Suppressor macrophage (primary cell): ENCODE measurements around the gene GRIK4.
A peak's percentile ranks its signal among the peaks of the same experiment; 100 is the strongest.
"Not testable (repeated sequence)": the region's sequence is repeated elsewhere in the genome, so short reads cannot be mapped to it uniquely, and the experiment has no call there.

Source experiments
- DNase-seq, 4 experiments: peaks; one replicate each; pipeline ENCODE4 v3.0.0-alpha.2; 2020 to 2022

Gene GRIK4

GRCh38 chr11:121012091-121012490 lies 500.5 kb downstream of the GRIK4 start:
- no peak for DNase-seq

GRCh38 chr11:121018746-121019145 lies 507.2 kb downstream of the GRIK4 start:
- DNase-seq, result no peak

DNA sequence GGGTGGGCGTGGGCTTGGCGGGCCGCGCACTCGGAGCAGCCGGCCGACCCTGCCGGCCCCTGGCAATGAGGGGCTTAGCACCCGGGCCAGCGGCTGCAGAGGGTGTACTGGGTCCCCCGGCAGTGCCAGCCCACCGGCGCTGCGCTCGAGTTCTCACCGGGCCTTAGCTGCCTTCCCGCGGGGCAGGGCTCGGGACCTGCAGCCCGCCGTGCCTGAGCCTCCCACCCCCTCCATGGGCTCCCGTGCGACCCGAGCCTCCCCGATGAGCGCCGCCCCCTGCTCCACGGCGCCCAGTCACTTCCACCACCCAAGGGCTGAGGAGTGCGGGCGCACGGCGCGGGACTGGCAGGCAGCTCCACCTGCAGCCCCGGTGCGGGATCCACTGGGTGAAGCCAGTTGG lies 510.2 kb downstream of the GRIK4 start:
- not testable (repeated sequence) for DNase-seq

DNA sequence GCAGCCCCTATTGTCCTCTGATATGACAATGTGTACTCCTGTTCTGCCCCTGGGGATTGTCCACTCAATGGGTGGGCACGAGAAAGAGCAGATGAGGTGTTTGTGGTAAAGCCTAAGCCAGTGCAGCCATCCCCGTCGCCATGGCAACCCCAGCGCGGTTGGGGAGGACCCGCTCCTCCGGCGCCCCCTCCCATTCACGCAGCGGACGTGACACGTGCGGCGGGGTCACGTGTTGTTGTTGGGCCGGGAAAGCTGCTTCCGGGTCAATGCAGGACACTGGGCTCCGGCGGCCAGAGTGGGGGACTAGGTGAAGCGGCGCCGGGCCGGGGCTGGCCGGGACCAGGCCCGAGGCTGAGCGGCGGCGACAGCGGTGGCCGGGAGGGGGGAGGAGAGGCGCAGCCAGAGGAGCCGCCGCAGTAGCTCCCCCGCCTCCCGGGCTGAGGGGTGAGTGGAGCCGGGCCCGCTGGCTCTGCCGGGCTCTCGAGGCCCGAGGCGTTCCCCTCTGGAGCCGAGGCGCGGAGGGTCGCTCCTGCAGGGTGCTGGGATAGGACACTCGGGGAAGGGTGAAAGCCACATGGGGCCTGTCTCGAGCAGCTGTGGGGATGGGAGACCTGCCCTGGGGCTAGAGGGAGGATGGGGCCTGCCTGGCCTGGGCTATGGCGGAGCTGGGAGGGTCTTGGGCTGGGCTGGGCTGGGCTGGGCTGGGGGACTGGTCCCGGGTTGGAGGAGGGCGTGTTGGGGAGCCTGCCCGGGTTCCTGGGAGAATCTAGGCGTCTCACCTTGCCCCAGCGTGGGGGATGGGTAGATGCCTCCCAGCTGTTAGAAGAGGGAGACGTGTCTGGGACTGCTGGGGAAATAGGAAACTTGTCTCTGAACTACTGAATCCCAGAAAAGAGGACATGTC lies 512.6 kb downstream of the GRIK4 start, which contains the start of gene TBCEL:
TSS of gene TBCEL (plus strand) at position 255 of the 904 bp plus-strand sequence. CDS start 21,589 bp downstream, outside the sequence.
- DNase-seq, result peak; percentile 74 to 88 (median 82)

- peak in 3 of 4 experiments; percentile 5 to 17 (median 16) for DNase-seq
These were observed 513.4 kb downstream of the GRIK4 start for GRCh38 chr11:121024989-121025388.

DNA sequence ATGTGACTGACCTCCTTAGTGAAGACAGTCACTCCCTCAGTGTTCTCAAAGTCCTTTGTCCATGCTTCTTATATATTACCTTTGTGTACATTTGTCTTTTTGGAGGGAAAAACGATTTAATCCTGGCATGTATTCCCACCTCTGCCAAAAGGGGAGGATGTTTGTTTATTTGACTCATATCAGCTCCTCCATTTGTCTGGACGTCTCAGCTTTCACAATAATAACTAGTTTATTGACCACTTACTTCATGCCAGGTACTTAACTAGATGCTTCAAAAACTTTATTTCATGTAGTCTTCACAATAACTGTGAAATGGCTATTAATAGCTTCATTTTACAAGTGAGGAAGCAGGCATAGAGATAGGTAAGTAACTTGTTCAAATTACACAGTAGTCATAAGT lies 517.6 kb downstream of the GRIK4 start:
- no peak for DNase-seq

- no peak for DNase-seq
These were observed 518.4 kb downstream of the GRIK4 start for GRCh38 chr11:121029813-121030445.

DNA sequence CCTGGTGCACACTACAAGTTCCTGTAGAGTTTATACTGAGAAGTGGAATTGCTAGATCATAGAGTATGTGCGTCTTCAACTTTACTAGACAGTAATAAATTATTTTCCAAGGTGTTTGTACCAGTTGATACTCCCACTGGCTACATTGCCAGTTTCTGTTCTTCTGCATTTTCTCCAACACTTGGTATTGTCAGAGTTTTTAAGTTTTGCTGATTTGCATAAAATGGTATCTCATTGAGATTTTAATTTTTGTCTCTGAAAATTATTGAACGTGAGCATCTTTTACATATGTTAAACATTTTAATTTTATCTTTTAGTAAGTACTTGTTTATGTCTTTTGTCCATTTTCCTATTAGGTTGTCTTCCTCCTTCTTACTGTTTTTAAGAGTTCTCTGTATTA lies 519.6 kb downstream of the GRIK4 start:
- DNase-seq, result no peak

DNA sequence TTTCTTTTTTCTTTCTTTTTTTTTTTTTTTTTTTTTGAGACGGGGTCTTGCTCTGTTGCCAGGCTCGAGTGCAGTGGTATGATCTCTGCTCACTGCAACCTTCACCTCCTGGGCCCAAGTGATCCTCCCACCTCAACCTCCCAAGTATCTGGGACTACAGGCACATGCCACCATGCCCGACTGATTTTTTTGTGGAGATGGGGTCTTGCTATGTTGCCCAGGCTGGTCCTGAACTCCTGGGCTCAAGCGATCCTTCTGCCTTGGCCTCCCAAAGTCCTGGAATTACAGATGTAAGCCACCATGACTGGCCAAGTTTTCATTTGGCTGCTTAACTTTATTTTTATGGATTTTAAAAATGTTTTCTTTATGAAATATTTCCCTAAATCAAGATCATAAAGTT lies 520.1 kb downstream of the GRIK4 start:
- not testable (repeated sequence) for DNase-seq

DNA sequence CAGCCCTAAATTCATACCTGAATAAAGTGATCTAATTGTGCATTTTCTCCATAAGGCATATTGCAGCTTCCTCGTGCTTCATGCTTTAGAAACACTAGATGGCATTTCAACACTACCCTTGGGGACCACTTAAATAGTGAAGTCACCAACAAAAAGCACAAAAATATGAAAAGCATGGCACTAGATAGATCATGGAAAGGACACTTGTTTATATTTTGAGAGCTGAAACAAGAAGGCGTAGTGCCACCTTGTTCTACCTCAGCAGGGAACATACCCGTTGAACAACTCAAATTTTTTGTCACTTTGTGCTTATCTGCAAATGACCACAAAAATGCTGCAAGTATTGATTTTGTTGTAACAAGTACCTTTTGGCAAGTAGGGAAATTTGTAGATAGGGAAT lies 521.0 kb downstream of the GRIK4 start:
- DNase-seq, result peak in 1 of 4 experiments; percentile 18

GRCh38 chr11:121033635-121034034 lies 522.1 kb downstream of the GRIK4 start:
- DNase-seq, result no peak

DNA sequence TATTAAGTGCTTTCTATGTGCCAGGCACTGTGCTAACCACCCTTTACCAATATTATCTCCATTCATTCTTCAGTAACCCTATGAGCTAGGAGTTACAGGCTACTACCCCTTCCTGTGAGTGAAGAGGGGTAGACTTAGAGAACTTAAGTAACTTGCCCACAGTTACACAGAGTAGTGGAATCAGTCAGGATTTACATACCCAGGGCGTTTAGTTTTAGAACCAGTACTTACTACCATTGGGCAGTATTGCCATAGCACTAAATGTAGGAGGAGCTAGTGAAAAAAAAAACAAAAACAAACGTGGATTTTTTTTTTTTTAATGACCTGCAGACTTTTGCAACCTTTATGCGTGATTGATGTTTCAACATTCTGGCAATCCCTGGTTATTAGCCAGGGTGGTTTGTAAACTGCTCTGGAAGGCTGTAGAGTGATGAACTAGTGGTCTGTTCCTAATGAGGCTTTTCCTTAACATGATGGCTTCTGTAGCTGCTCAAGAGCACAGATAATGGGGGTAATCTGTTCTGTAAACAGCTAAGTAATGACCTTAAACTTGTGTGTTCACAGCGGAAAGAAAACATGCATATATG lies 523.7 kb downstream of the GRIK4 start:
- DNase-seq, result no peak

GRCh38 chr11:121035780-121036179 lies 524.2 kb downstream of the GRIK4 start:
- no peak for DNase-seq

DNA sequence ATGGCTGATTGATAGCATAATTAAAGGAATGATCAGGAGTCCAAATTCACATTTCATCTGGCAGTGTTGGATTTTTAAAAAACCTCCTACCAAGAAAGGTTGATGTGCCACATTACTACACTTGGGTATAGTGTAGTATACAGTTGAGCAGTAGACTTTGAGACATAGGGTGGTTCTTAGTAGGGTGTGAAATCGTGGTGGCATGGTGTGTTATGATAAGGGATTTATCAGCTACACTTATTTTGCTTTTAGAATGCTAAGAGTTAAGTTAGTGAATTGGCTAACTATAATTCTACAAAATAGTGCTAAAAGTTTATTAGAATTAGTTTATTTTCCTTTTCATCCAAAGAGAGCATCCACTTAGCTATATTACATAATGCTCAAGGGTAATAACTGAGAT lies 525.5 kb downstream of the GRIK4 start:
- no peak for DNase-seq
